ENCODE results near the gene NOP9.

NOP9 gene, protein sequence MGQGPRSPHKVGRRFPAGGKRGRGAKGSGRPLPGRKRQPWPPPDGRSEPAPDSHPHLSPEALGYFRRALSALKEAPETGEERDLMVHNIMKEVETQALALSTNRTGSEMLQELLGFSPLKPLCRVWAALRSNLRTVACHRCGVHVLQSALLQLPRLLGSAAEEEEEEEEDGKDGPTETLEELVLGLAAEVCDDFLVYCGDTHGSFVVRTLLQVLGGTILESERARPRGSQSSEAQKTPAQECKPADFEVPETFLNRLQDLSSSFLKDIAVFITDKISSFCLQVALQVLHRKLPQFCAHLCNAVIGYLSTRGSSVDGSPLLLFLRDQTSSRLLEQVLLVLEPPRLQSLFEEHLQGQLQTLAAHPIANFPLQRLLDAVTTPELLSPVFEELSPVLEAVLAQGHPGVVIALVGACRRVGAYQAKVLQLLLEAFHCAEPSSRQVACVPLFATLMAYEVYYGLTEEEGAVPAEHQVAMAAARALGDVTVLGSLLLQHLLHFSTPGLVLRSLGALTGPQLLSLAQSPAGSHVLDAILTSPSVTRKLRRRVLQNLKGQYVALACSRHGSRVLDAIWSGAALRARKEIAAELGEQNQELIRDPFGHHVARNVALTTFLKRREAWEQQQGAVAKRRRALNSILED

GRCh38 chr14:24299255-24300191 lies at the start of gene NOP9, which contains the start of gene DHRS1:
Gene NOP9 (plus strand): TSS chr14:24299850. CDS start chr14:24299955, 105 bp downstream.
Gene DHRS1 (minus strand): TSS chr14:24299780. CDS start chr14:24299106, 674 bp downstream.
- peak; percentile 98 for DNase-seq (ENCODE audit: low spot score)
- TF ChIP-seq, protein P1, sequence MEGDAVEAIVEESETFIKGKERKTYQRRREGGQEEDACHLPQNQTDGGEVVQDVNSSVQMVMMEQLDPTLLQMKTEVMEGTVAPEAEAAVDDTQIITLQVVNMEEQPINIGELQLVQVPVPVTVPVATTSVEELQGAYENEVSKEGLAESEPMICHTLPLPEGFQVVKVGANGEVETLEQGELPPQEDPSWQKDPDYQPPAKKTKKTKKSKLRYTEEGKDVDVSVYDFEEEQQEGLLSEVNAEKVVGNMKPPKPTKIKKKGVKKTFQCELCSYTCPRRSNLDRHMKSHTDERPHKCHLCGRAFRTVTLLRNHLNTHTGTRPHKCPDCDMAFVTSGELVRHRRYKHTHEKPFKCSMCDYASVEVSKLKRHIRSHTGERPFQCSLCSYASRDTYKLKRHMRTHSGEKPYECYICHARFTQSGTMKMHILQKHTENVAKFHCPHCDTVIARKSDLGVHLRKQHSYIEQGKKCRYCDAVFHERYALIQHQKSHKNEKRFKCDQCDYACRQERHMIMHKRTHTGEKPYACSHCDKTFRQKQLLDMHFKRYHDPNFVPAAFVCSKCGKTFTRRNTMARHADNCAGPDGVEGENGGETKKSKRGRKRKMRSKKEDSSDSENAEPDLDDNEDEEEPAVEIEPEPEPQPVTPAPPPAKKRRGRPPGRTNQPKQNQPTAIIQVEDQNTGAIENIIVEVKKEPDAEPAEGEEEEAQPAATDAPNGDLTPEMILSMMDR (IDR thresholded peaks at IDR 0.05; ENCODE audit: borderline replicate concordance, control extremely low read depth, extremely low read depth, insufficient read depth, missing control alignments), result no peak
- in situ Hi-C loops (cut with MboI; ENCODE audit: low sequenced_read_pairs, unreplicated experiment), result no loop called here

GRCh38 chr14:24250354-24250753 lies 49.3 kb upstream of the NOP9 start:
- no peak for DNase-seq (ENCODE audit: low spot score)
- TF ChIP-seq, protein P1 (IDR thresholded peaks at IDR 0.05; ENCODE audit: borderline replicate concordance, control extremely low read depth, extremely low read depth, insufficient read depth, missing control alignments), result no peak
- in situ Hi-C loops (cut with MboI; ENCODE audit: low sequenced_read_pairs, unreplicated experiment), result no loop called here

- TF ChIP-seq, protein P1 (IDR thresholded peaks at IDR 0.05; ENCODE audit: borderline replicate concordance, control extremely low read depth, extremely low read depth, insufficient read depth, missing control alignments), result no peak
- in situ Hi-C loops (cut with MboI; ENCODE audit: low sequenced_read_pairs, unreplicated experiment), result no loop called here
- DNase-seq (ENCODE audit: low spot score), result no peak
Measured at GRCh38 chr14:24251880-24252288, 47.8 kb upstream of the NOP9 start.

DNA sequence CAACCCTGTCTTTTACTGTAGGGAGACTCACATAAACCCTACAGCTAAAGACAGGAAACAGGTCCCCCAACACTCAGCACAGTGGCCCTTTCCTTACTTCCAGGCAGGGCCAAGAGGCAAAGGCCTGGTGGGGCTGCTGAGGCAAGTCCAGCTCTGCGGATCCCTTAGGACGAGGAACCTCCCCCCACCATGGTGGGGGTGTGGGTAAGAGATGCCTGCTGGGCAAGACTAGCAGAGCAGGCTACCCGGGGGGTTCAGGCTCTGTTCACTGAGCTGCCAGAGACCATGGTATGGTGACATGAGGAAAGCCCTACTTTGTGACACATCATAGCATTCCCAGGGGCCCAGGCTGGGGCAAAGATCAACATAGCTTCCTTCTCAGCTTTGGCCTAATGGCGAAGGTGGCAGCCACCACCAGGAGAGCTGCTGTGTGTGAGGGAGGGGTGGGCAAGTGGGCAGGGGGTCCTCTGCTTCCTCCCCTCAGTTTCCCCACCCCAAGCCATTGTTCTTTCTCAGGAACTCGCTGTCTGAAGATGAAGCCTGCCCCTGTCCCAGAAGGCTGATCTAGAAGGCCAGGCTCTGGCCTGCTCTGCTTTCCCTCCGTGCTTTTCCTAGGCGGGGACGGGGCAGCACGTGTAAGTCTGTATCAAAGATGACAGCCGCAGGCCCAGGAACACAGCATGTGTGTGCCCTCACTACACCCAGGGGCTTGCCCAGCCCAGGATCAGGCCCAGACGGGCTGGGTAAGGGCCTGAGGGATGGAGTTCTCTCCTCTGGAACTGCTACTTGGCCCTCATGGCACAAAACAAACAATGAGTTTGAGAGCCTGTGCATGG lies 47.1 kb upstream of the NOP9 start:
- TF ChIP-seq, protein P1 (IDR thresholded peaks at IDR 0.05; ENCODE audit: borderline replicate concordance, control extremely low read depth, extremely low read depth, insufficient read depth, missing control alignments), result no peak
- in situ Hi-C loops (cut with MboI; ENCODE audit: low sequenced_read_pairs, unreplicated experiment), result no loop called here
- DNase-seq (ENCODE audit: low spot score), result no peak

GRCh38 chr14:24253936-24254335 lies 45.7 kb upstream of the NOP9 start:
- in situ Hi-C loops (cut with MboI; ENCODE audit: low sequenced_read_pairs, unreplicated experiment), result no loop called here
- no peak for DNase-seq (ENCODE audit: low spot score)
- TF ChIP-seq, protein P1 (IDR thresholded peaks at IDR 0.05; ENCODE audit: borderline replicate concordance, control extremely low read depth, extremely low read depth, insufficient read depth, missing control alignments), result no peak

Data from GM13976 (cell line).